HEK293 (cell line): Measurements from ENCODE around the gene DPYD.

ENCODE experiments used
- ZNF571 ChIP-seq: fragments of 450-650 bp; formaldehyde crosslinking; IDR thresholded peaks from 2 replicates; pipeline ENCODE4 v1.5.0; 2017; ENCODE audit warnings: missing biosample characterization, missing genetic modification characterization
- ZNF610 ChIP-seq: fragments of 450-650 bp; formaldehyde crosslinking; IDR thresholded peaks from 2 replicates; pipeline ENCODE4 v1.5.1; 2016; ENCODE audit warnings: missing biosample characterization, missing genetic modification characterization, borderline replicate concordance
- TF ChIP-seq, protein P1 (sequence below): fragments of 450-650 bp; formaldehyde crosslinking; IDR thresholded peaks from 2 replicates; pipeline ENCODE4 v1.5.1; 2016; ENCODE audit warnings: missing biosample characterization, missing genetic modification characterization

DNA sequence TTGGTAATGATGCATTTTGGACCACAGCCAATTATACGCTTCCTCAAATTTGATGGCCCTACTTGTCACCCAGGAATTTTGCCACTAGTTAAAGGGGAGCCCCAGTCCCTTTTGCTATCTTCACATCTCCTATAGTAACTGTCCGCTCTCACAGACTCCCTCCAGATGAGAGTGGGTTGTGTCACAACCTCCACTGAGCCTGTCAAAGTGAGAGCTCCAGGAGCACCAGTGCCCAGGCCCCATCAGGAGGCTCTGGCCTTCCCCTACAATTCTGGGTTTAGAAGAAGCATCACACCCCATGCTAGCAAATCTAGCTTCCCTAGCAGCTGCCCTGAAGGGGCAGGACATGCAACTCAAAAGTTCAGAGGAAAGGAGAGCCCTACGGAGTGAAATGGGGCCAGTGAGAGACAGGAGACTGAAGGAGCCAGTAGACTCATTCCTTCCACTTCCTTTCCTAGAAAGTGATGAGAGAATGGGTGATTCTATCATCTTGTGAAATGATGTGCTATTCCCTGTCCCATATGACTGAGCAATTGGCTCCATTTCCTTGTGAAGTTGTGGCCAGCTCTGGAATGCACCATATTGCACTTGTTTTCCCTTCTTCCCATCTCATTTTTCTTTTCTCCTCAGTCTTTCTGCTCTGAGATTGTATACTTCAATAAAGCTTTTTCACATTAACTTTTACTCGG lies 541.3 kb downstream of the DPYD start:
- TF ChIP-seq ZNF571, result no peak
- no peak for TF ChIP-seq ZNF610 (tag by site-specific recombination)
- TF ChIP-seq, protein P1, sequence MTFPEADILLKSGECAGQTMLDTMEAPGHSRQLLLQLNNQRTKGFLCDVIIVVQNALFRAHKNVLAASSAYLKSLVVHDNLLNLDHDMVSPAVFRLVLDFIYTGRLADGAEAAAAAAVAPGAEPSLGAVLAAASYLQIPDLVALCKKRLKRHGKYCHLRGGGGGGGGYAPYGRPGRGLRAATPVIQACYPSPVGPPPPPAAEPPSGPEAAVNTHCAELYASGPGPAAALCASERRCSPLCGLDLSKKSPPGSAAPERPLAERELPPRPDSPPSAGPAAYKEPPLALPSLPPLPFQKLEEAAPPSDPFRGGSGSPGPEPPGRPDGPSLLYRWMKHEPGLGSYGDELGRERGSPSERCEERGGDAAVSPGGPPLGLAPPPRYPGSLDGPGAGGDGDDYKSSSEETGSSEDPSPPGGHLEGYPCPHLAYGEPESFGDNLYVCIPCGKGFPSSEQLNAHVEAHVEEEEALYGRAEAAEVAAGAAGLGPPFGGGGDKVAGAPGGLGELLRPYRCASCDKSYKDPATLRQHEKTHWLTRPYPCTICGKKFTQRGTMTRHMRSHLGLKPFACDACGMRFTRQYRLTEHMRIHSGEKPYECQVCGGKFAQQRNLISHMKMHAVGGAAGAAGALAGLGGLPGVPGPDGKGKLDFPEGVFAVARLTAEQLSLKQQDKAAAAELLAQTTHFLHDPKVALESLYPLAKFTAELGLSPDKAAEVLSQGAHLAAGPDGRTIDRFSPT (tag by site-specific recombination), result no peak
